Chondrocyte (in vitro differentiated cells): Measurements from ENCODE around the gene APP. TPM values are rescaled to one million over a fixed set of nuclear protein-coding genes. Genes with fewer than 3 reads are reported as not detected.

Experiments used
- DNase-seq: peaks from one replicate; pipeline ENCODE4 v3.0.0; 2021; ENCODE audit warnings: mixed read lengths, low spot score
- H3K27ac Mint-ChIP-seq: one replicate; pipeline ENCODE4 v1.8.0; 2021; ENCODE audit warnings: mild to moderate bottlenecking, moderate library complexity, mixed read lengths; ENCODE audit not compliant: unreplicated experiment
- H3K27me3 Mint-ChIP-seq: 2 replicates; pipeline ENCODE4 v1.8.0; 2021; ENCODE audit warnings: low read depth, mixed read lengths
- H3K36me3 Mint-ChIP-seq: 2 replicates; pipeline ENCODE4 v1.8.0; 2021; ENCODE audit warnings: low read depth, mixed read lengths
- H3K4me1 Mint-ChIP-seq: 2 replicates; pipeline ENCODE4 v1.8.0; 2021; ENCODE audit warnings: low read depth, mild to moderate bottlenecking, mixed read lengths
- H3K4me3 Mint-ChIP-seq: one replicate; pipeline ENCODE4 v1.8.0; 2021; ENCODE audit warnings: mild to moderate bottlenecking, moderate library complexity, mixed read lengths; ENCODE audit not compliant: unreplicated experiment
- H3K9me3 Mint-ChIP-seq: 2 replicates; pipeline ENCODE4 v1.8.0; 2021; ENCODE audit warnings: low read depth, mixed read lengths
- total RNA-seq: library from RNA; stranded (reverse); gene quantifications from 3 replicates; pipeline ENCODE4 v1.2.1, GENCODE V29; 2021
- TF ChIP-seq, protein P1 (sequence below): fragments of 200-600 bp; sonication (generic); IDR thresholded peaks from 2 replicates; pipeline ENCODE4 v1.5.0; 2021; ENCODE audit warnings: antibody characterized with exemption, mild to moderate bottlenecking, moderate library complexity

APP gene
- total RNA-seq, 1 donor from 2014 or later, result 442 TPM

DNA sequence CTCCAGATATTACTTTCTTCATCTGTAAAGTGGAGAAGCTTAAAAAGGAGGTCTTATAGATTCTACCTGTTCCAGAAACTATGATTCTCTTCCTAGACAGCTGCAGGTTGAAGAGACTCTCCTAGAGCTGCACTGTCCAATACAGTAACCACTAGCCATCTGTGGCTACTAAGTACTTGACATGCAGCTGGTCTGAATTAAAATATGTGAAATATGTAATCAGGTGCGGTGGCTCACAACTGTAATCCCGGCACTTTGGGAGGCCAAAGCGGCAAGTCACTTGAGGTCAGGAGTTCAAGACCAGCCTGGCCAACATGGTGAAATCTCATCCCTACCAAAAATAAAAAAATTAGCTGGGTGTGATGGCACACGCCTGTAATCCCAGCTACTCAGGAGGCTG, 15.8 kb downstream of the APP start:
- no peak for DNase-seq
- no peak overlapping the region for H3K4me3 Mint-ChIP-seq
- no peaks in the 10 kb centered on the region for H3K36me3 Mint-ChIP-seq
- TF ChIP-seq, protein P1, sequence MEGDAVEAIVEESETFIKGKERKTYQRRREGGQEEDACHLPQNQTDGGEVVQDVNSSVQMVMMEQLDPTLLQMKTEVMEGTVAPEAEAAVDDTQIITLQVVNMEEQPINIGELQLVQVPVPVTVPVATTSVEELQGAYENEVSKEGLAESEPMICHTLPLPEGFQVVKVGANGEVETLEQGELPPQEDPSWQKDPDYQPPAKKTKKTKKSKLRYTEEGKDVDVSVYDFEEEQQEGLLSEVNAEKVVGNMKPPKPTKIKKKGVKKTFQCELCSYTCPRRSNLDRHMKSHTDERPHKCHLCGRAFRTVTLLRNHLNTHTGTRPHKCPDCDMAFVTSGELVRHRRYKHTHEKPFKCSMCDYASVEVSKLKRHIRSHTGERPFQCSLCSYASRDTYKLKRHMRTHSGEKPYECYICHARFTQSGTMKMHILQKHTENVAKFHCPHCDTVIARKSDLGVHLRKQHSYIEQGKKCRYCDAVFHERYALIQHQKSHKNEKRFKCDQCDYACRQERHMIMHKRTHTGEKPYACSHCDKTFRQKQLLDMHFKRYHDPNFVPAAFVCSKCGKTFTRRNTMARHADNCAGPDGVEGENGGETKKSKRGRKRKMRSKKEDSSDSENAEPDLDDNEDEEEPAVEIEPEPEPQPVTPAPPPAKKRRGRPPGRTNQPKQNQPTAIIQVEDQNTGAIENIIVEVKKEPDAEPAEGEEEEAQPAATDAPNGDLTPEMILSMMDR, result no peak
- H3K27ac Mint-ChIP-seq, result no peak overlapping the region
- H3K9me3 Mint-ChIP-seq, result no peaks in the 10 kb centered on the region
- no peaks in the 10 kb centered on the region for H3K27me3 Mint-ChIP-seq
- peaks cover 40% of the 10 kb centered on the region for H3K4me1 Mint-ChIP-seq

DNA sequence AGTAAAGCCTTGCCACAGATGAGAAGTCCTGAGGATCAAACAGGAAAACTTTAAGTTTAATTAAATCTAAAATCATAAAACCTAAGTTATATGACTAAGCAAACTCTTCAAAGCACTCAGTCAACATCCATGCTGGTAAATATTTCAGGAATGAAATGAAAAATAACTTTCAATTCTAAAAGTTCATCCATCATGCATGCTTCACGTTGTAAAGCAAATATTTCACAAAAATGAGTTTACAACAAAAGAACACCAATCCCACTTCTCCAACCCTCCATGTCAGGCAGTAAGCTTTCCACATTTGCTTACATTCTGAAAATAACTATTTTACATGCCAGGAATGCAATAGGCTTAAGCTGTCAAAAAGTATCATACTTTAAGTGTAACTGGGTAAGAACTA, 16.8 kb downstream of the APP start:
- Mint-ChIP-seq H3K27me3 (no peaks in the 10 kb centered on the region), H3K4me1 (peaks cover 47% of the 10 kb centered on the region), H3K36me3 (no peaks in the 10 kb centered on the region), H3K4me3 (no peak overlapping the region), H3K9me3 (no peaks in the 10 kb centered on the region), H3K27ac (peak overlapping the region; percentile 67)
- DNase-seq, result no peak
- TF ChIP-seq, protein P1, result no peak

DNA sequence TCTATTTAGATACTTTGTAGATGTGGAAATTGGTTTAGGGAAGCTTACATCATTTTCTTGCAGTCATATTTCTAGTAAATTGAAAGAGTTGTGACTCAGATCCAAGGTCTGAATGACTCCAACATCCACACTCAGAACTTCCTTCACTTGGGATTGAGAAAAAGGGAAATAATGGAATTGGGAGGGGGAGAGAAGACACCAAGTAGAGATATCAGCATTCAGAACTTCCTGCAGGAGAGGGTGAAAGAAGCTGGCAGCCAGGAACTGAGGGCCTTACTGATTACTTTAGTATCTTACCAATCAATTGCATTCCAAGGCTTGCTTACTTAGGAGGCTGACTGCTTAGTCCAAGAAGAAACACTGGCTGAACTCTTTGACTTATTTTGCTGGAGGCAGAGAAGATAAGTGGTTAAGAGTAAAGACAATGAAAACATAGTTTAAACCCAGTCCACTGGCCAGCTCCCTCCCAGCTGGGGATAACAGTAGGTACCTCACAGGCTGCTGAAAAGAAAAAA, 21.7 kb downstream of the APP start:
- TF ChIP-seq, protein P1, result no peak
- H3K27ac Mint-ChIP-seq, result peak overlapping the region; percentile 92
- no peak overlapping the region for H3K4me3 Mint-ChIP-seq
- DNase-seq, result no peak
- H3K36me3 Mint-ChIP-seq, result no peaks in the 10 kb centered on the region
- H3K4me1 Mint-ChIP-seq, result peaks cover 38% of the 10 kb centered on the region
- H3K27me3 Mint-ChIP-seq, result no peaks in the 10 kb centered on the region
- H3K9me3 Mint-ChIP-seq, result no peaks in the 10 kb centered on the region

DNA sequence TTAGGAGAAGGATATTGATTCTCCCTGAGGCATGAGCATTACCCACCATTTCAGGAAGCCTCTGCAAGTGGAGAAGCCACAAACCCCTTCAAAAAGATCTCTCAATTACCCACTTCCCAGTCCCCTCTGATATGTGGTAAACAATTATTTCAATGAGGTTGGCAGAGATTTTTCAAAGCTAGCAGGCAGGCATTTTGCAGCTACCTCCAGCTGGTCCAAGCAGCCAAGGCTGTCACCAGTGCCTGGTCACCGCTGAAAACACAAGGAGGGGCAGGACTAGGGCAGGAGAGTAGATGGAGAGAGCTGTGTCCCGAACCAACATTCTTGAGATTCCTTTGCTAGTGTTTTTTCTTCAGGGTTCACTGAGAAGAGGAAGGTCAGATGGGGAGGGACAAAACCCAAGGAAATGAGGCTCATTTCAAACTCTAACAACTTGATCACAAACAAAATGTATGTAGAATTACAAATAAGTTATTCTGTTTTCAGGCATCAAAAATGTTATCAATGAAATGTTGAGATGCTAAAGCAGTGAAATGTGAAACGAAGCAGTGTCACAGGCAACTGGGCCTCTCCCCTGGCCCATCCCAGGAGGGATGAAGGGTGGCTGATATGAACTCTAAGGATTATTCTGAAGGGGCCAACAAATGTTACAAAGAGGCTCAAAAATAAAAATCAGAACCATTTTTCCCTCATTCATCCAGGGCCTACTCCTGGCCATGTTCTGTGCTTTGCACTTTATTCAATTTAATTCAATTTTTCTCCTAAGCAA, 22.3 kb downstream of the APP start:
- Mint-ChIP-seq H3K36me3 (no peaks in the 10 kb centered on the region), H3K9me3 (no peaks in the 10 kb centered on the region), H3K4me1 (peaks cover 33% of the 10 kb centered on the region), H3K4me3 (no peak overlapping the region), H3K27ac (peak overlapping the region; percentile 92), H3K27me3 (no peaks in the 10 kb centered on the region)
- no peak for DNase-seq
- TF ChIP-seq, protein P1, result no peak

DNA sequence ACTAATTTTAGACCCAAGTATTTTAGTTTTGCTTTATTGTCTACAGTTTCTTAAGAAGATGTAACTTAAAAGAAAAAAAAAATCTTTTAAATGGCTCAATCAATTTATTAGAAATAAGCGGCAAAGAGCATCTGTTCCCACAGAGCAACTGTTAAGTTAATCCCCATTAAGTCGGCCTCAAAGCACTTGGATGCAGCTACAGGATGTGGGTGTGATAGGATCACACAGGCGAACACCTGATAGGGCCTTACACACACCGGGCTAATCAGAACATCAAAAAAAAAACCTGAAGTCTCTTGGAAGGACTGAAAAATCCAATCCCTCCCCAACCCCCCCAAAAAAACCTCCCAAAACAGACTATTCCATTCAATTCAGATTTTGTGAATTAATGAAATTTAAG, 23.0 kb downstream of the APP start:
- H3K4me3 Mint-ChIP-seq, result no peak overlapping the region
- H3K4me1 Mint-ChIP-seq, result peaks cover 29% of the 10 kb centered on the region
- H3K27ac Mint-ChIP-seq, result peak overlapping the region; percentile 92

More for the DNA sequence above, 23.0 kb downstream of the APP start:
- Mint-ChIP-seq H3K36me3 (no peaks in the 10 kb centered on the region), H3K27me3 (no peaks in the 10 kb centered on the region), H3K9me3 (no peaks in the 10 kb centered on the region)
- TF ChIP-seq, protein P1, result no peak
- DNase-seq, result no peak
